Kidney epithelial cell (primary cell): Measurements from ENCODE around the gene TBC1D24. TPM values are rescaled to one million over a fixed set of nuclear protein-coding genes. Genes with fewer than 3 reads are reported as not detected.

Experiments used
- DNase-seq: peaks from one replicate; pipeline ENCODE4 v3.0.0-alpha.2; 2010; ENCODE audit warnings: low read depth
- H3K27me3 ChIP-seq: 2 replicates; pipeline ENCODE4 v1.6.0; 2011; ENCODE audit warnings: low read length; ENCODE audit not compliant: control insufficient read depth, insufficient read depth
- H3K36me3 ChIP-seq: 2 replicates; pipeline ENCODE4 v1.5.1; 2011; ENCODE audit warnings: low read length; ENCODE audit not compliant: control insufficient read depth, insufficient read depth
- H3K4me3 ChIP-seq: 2 replicates; pipeline ENCODE4 v1.5.1; 2011; ENCODE audit warnings: low read depth, mild to moderate bottlenecking, control low read depth, low read length
- total RNA-seq: library from RNA; depleted of rRNA; stranded (reverse); fragments of >200 nt; gene quantifications from 2 replicates; pipeline ENCODE4 v1.2.3, GENCODE V29; 2015
- TF ChIP-seq, protein P1 (sequence below): IDR thresholded peaks from 2 replicates; pipeline ENCODE4 v1.5.1; 2011; ENCODE audit warnings: mild to moderate bottlenecking, moderate library complexity, low read length, control low read depth, inconsistent platforms; ENCODE audit not compliant: insufficient read depth, poor library complexity, severe bottlenecking

The TBC1D24 gene
- total RNA-seq, 1 donor from 2014 or later = 14.5 TPM

DNA sequence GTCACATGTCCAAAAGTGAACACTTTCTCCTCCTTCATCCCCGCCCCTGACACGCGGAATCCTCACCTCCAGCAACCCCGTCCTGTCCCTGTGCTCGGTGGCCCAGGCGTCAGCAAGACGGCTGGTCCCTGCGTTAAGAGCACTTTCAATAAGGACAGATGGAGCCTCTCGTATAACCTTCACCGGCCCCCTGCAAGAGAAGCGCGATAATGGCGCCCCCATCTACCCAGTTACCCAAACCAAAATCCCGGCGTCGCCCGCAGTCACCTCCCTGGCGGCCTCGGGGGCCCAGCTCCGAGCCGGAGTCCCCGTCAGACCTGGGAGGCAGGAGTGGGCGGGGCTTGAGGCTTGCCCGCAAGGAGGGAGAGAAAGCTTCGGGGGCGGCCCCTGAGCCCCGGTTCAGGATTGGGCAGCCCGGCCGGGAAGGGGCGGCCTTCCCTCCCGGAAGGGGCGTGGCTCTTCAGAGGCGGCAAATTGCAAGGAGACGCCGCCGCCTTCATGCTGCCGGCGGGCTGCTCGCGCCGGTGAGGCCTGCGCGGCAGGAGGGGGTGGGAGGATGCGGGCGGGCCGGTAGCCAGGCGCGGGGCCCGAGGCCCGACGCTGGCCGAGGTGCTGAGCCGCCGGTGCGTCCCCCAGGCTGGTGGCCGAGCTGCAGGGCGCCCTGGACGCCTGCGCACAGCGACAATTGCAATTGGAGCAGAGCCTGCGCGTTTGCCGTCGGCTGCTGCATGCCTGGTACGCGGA lies 15.1 kb upstream of the TBC1D24 start, which contains the start of gene TEDC2:
Gene TEDC2, plus strand, starts transcription at position 463 of the 744 bp plus-strand sequence. Its CDS starts 36 bp downstream, at position 499.
- Histone ChIP-seq H3K27me3 (no peaks in the 10 kb centered on the region), H3K4me3 (peak within 1 kb of the TSS; percentile 41), H3K36me3 (peaks cover 1% of the 10 kb centered on the region)
- DNase-seq = peak; percentile 86
- TF ChIP-seq, protein P1, sequence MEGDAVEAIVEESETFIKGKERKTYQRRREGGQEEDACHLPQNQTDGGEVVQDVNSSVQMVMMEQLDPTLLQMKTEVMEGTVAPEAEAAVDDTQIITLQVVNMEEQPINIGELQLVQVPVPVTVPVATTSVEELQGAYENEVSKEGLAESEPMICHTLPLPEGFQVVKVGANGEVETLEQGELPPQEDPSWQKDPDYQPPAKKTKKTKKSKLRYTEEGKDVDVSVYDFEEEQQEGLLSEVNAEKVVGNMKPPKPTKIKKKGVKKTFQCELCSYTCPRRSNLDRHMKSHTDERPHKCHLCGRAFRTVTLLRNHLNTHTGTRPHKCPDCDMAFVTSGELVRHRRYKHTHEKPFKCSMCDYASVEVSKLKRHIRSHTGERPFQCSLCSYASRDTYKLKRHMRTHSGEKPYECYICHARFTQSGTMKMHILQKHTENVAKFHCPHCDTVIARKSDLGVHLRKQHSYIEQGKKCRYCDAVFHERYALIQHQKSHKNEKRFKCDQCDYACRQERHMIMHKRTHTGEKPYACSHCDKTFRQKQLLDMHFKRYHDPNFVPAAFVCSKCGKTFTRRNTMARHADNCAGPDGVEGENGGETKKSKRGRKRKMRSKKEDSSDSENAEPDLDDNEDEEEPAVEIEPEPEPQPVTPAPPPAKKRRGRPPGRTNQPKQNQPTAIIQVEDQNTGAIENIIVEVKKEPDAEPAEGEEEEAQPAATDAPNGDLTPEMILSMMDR = no peak

DNA sequence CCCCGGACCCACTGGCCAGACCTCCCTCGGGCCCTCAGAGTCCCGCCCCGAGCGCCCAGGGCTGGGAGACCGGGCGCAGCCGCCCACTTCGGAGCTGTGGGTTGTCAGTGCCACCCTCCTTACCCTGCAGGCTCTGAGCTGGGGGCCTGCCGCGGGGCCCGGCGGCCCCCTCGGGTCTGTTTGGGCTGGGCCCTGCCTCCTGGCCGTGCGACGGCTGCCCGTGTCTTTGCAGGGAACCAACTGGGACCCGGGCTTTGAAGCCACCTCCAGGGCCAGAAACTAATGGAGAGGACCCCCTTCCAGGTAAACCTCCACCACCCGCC lies 14.6 kb upstream of the TBC1D24 start:
- DNase-seq = no peak
- peaks cover 1% of the 10 kb centered on the region for H3K36me3 ChIP-seq

DNA sequence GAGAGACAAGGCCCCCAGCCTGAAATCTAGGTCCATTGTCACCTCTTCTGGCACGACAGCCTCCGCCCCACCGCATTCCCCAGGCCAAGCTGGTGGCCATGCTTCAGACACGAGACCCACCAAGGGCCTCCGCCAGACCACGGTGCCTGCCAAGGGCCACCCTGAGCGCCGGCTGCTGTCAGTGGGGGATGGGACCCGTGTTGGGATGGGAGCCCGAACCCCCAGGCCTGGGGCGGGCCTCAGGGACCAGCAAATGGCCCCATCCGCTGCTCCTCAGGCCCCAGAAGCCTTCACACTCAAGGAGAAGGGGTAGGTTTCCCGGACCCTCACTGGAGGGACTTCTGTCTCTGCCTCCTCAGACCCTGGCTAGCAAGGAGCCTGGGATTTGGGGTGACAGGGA lies 14.0 kb upstream of the TBC1D24 start:
- H3K27me3 ChIP-seq = no peaks in the 10 kb centered on the region
- TF ChIP-seq, protein P1 = no peak
- DNase-seq = no peak
- H3K4me3 ChIP-seq = no peak overlapping the region
- H3K36me3 ChIP-seq = peaks cover 1% of the 10 kb centered on the region

More for the DNA sequence above, 14.6 kb upstream of the TBC1D24 start:
- peak overlapping the region; percentile 41 for H3K4me3 ChIP-seq
- H3K27me3 ChIP-seq = no peaks in the 10 kb centered on the region
- TF ChIP-seq, protein P1 = no peak

DNA sequence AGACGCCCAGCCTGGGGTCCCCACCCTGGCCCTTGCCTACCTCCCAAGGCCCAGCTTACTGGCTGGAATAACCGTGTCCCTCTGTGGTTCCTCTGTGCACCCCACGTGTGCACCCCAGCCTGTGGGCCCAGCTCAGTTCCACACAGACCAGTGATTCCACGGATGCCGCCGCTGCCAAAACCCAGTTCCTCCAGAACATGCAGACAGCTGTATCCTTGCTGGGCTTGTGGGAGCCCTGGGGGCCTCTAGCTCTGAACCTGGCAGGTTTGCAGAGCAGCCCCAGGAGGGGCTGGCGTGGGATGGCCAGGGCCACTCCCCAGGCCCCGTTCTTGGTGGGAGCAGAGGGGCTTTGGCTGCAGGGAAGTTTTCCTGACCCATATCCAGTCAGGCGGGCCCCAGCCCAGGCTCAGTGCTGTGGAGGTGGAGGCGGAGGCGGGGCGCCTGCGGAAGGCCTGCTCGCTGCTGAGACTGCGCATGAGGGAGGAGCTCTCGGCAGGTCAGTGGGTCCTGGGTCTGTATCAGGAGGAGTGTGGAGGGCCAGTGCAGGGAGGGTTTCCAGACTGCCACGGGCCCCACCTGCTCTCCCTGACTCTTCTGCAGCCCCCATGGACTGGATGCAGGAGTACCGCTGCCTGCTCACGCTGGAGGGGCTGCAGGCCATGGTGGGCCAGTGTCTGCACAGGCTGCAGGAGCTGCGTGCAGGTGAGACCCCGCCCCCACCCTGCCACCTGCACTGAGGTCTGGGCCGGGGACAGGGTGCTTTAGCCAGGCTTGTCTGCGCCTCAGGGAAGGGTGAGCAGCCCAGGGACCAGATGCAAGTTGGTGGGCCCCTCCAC lies 12.7 kb upstream of the TBC1D24 start:
- TF ChIP-seq, protein P1 = no peak
- Histone ChIP-seq H3K27me3 (no peaks in the 10 kb centered on the region), H3K36me3 (no peaks in the 10 kb centered on the region), H3K4me3 (no peak overlapping the region)
- no peak for DNase-seq

DNA sequence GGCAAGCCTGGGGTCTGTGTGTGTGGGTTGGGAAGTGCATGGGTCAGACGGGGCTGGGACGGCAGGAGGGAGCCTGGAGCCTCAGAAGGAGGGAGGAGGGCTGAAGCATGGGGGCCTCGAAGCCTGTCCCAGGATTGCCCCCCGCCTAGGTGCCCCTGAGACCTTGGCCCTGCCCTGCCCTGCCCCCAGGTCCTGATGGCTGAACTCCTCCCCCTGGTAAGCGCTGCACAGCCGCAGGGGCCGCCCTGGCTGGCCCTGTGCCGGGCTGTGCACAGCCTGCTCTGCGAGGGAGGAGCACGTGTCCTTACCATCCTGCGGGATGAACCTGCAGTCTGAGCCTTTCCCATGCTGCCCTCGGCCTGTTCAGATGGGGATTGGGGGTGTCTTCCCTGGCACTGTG lies 10.6 kb upstream of the TBC1D24 start:
- Histone ChIP-seq H3K4me3 (no peak overlapping the region), H3K27me3 (no peaks in the 10 kb centered on the region), H3K36me3 (no peaks in the 10 kb centered on the region)
- DNase-seq = no peak
- TF ChIP-seq, protein P1 = no peak
